Neural crest cell (in vitro differentiated cells): Measurements from ENCODE around the gene RGPD3. TPM values are rescaled to one million over a fixed set of nuclear protein-coding genes. Genes with fewer than 3 reads are reported as not detected.
"Not testable (repeated sequence)": the region's sequence is repeated elsewhere in the genome, so short reads cannot be mapped to it uniquely, and the experiment has no call there.

Experiments
- DNase-seq: peaks from one replicate; pipeline ENCODE4 v3.0.0; 2021; ENCODE audit warnings: low read depth, mixed read lengths, low spot score
- H3K27ac Mint-ChIP-seq: one replicate; pipeline ENCODE4 v1.8.0; 2021; ENCODE audit warnings: mild to moderate bottlenecking, mixed read lengths; ENCODE audit not compliant: unreplicated experiment
- H3K27me3 Mint-ChIP-seq: 2 replicates; pipeline ENCODE4 v1.8.0; 2021; ENCODE audit warnings: low read depth, mild to moderate bottlenecking, mixed read lengths
- H3K36me3 Mint-ChIP-seq: 2 replicates; pipeline ENCODE4 v1.8.0; 2021; ENCODE audit warnings: low read depth, mild to moderate bottlenecking, mixed read lengths
- H3K4me1 Mint-ChIP-seq: 2 replicates; pipeline ENCODE4 v1.8.0; 2021; ENCODE audit warnings: mixed read lengths
- H3K4me3 Mint-ChIP-seq: one replicate; pipeline ENCODE4 v1.8.0; 2021; ENCODE audit warnings: mild to moderate bottlenecking, mixed read lengths
- H3K9me3 Mint-ChIP-seq: 2 replicates; pipeline ENCODE4 v1.8.0; 2021; ENCODE audit warnings: mixed read lengths
- total RNA-seq: library from RNA; stranded (reverse); gene quantifications from 2 replicates; pipeline ENCODE4 v1.2.1, GENCODE V29; 2021

Gene RGPD3
- total RNA-seq, 1 donor from 2014 or later, result 0.14 TPM

DNA sequence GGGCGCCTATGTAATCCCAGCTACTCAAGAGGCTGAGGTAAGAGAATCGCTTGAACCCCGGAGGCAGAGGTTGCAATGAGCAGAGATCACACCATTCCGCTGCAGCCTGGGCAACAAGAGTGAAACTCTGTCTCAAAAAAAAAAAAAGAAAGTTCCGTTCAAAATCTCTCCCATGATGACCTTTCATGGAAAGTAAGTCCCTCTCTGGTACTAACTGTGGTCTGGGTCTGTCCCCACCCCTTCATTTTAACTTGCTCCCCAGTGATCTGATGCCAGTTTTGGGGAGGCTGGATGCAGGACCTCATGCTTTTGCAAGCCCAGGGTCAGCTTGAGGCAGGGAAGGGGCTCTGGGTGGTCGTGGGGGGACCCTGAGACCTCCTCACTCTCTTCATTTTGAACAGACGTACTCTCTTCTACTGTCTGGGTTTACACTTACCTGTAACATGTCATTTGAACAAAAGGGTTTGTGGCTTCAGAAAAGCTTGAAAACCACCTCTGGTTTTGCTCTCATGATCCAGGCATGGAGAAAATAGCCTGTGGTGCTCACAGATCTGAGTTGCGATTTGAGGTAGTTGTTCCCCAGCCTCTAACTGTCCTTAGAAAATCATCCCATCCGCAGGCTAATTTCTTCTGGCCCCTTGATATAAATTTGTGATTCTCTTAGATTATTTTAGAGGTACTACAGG lies 37.9 kb upstream of the RGPD3 start:
- not testable (repeated sequence) for H3K27ac Mint-ChIP-seq, H3K9me3 Mint-ChIP-seq, H3K4me3 Mint-ChIP-seq, H3K36me3 Mint-ChIP-seq, H3K27me3 Mint-ChIP-seq, DNase-seq, H3K4me1 Mint-ChIP-seq

DNA sequence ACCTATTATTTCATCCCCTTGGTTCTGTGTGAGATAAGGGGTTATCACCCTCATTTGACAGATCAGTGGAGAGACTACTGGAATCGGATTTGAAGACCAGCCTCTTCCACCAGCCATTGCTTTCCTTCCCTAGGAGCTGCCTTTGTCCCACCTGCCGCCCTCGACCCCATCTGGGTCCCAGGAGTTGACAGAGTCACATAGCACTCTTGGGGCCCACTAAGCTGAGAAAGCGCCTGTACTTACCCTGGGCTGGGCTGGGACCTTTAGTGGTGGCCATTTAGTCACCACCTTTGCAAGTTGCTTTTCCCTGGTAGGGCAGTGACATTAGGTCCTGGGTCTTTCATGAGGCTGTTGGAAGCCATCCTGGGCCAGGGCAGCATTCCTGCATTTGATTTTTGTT lies 36.6 kb upstream of the RGPD3 start:
- H3K4me1 Mint-ChIP-seq, H3K4me3 Mint-ChIP-seq, H3K36me3 Mint-ChIP-seq, H3K27ac Mint-ChIP-seq, DNase-seq, H3K9me3 Mint-ChIP-seq, H3K27me3 Mint-ChIP-seq: not testable (repeated sequence)

DNA sequence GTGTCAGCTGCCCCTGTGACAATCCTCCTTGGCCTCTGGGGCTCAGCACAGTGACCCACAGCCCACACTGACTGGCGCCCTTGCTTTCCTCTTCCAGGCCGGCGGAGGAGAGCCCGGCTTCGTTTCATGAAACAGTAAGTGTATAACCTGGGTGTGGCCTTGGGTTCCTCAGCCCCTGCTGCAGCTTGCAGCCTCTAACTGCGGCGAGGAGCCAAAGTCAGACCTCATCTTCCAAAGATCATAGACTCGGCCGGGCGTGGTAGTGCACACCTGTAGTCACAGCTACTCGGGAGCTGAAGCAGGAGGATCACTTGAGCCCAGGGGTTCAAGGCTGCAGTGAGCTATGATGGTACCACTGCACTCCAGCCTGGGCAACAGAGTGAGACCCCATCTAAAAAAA lies 36.0 kb upstream of the RGPD3 start:
- H3K27me3 Mint-ChIP-seq, H3K9me3 Mint-ChIP-seq, H3K4me1 Mint-ChIP-seq, H3K36me3 Mint-ChIP-seq, H3K4me3 Mint-ChIP-seq, H3K27ac Mint-ChIP-seq, DNase-seq: not testable (repeated sequence)

DNA sequence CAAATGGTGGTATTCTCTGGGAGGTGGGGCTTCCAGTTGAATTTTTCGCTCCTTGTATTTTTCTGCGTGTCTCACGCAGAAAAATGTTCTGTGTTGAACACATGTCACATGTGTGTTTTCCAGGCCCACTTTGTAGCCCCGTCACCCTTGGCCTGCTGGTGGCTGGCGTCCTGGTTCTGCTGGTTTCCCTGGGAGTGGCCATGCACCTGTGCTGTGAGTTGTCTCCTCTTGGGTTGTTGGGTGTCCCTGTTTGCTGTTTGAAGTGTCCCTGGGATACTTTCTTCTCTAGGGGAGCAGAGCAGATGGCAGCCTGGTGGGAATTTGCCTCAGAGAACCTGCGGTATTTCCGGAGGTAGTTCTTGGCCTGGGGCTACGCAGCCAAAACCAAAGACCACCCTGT lies 34.1 kb upstream of the RGPD3 start:
- not testable (repeated sequence) for H3K9me3 Mint-ChIP-seq, H3K4me3 Mint-ChIP-seq, H3K4me1 Mint-ChIP-seq, H3K27me3 Mint-ChIP-seq, H3K27ac Mint-ChIP-seq, H3K36me3 Mint-ChIP-seq, DNase-seq

DNA sequence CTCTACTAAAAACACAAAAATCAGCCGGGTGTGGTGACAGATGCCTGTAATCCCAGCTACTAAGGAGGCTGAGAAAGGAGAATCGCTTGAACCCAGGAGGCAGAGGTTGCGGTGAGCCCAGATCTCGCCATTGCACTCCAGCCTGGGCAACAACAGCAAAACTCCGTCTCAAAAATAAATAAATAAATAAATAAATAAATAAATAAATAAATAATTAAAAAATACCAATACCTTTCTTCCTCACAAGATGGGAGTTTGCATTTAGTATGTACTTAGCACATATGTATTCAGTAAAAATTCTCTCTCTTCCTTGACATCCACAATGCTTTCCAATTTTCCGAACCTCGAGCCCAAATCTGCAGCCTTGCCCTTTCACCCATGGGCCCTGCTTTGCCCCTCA lies 32.1 kb upstream of the RGPD3 start:
- not testable (repeated sequence) for H3K27me3 Mint-ChIP-seq, H3K4me1 Mint-ChIP-seq, H3K36me3 Mint-ChIP-seq, H3K9me3 Mint-ChIP-seq, H3K4me3 Mint-ChIP-seq, H3K27ac Mint-ChIP-seq, DNase-seq

GRCh38 chr2:106498549-106498948 lies 30.3 kb upstream of the RGPD3 start:
- H3K36me3 Mint-ChIP-seq, H3K4me3 Mint-ChIP-seq, DNase-seq, H3K4me1 Mint-ChIP-seq, H3K27ac Mint-ChIP-seq, H3K9me3 Mint-ChIP-seq, H3K27me3 Mint-ChIP-seq: not testable (repeated sequence)

DNA sequence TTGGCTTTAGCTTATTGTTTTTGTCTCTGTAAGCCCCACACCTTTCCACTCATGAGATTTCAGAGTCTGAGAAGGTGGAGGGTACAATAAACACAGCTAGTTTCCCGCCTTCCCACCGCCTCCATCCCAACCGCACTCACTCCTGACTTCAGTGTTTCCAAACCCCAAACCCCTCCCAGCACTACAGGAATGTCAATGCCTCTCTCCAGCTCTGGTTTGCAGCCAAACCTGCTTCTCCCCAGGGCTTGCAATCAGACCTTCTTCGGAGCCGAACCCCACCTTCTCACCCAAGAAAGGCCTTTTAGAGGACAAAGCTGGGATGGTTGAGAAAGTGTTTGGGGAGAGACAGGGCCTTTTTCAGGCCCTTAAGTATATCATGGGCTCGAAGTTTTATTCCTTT lies 24.7 kb upstream of the RGPD3 start:
- H3K4me3 Mint-ChIP-seq, H3K36me3 Mint-ChIP-seq, DNase-seq, H3K27me3 Mint-ChIP-seq, H3K27ac Mint-ChIP-seq, H3K4me1 Mint-ChIP-seq, H3K9me3 Mint-ChIP-seq: not testable (repeated sequence)

DNA sequence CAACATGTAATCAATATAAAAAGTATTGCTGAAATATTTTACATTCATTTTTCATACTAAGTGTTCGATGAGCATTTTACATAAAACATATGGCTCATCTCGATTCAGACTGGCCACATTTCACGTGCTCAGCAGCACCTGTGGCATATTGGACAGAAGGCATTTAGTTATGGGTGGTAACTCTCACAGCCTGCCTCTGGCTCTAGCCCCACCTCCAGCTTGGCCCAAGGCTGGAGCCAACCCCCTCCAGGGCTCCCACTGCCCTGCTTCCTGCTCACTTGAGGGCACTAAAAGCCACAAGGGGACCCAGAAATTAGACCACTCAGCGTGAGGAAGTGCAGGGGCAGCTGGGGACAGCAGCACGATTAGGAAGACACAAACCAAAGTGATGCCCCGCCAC lies 24.2 kb upstream of the RGPD3 start:
- H3K27ac Mint-ChIP-seq, H3K9me3 Mint-ChIP-seq, H3K4me3 Mint-ChIP-seq, H3K4me1 Mint-ChIP-seq, H3K36me3 Mint-ChIP-seq, DNase-seq: not testable (repeated sequence)
- H3K27me3 Mint-ChIP-seq, result peaks cover 12% of the 10 kb centered on the region

DNA sequence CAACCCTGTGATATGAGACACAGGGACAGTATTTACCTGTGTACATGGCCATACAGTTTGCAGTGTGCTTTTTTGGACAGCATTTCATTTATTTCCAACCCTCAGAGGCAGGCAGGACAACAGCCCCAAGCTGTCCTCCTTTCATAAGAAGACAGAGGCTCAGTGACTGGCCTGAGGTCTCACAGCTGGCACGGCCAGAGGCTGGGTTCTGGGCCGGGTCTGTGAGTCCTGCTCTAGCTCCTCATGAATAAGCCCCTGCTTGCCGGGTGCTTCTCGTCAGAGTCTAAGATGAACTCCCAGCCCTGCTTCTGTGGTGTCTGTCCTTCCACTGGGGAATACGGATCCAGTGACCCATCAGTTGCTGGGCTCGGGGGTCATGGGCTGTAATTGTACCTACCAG lies 21.5 kb upstream of the RGPD3 start:
- not testable (repeated sequence) for H3K36me3 Mint-ChIP-seq, H3K4me3 Mint-ChIP-seq, DNase-seq, H3K27ac Mint-ChIP-seq, H3K4me1 Mint-ChIP-seq, H3K9me3 Mint-ChIP-seq
- H3K27me3 Mint-ChIP-seq, result peaks cover 26% of the 10 kb centered on the region

DNA sequence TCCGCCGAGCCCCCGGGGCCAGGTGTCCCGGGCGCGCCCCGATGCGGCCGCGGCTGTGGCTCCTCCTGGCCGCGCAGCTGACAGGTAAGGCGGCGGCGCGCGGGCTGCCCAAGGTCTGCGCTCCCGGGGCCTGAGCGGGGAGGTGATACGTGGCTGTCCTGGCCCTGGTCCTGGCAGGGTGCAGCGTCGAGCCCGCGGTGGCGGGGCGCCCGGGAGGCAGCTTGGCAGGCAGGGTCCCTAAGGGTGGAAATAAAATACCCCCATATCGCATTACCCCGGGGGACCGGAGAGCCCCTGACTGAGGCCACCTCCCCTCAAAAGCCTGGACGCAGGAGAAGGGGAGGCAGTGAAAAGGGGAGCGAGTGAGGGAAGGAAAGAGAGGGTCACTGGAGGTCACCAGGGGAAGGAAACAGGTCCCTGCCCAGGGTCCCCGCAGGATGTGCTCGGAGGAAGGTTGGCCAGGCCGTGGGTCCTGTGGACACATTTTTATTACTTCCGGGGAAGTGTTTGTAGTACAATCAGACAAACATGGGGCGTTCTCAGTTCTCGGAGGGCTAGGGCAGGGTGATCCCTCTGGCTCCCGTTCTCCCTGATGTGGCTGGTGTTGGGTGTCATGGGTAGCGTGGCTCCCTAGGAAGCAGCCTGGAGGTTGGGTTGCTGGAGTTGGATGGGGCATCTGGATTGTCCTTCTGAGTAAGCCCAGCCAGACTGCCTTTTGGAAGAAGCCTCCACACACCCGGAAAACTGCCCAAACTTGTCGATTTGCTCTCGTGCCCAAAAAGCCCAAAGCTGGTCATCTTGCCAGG lies 19.4 kb upstream of the RGPD3 start:
- H3K4me3 Mint-ChIP-seq, DNase-seq, H3K9me3 Mint-ChIP-seq, H3K4me1 Mint-ChIP-seq, H3K36me3 Mint-ChIP-seq, H3K27ac Mint-ChIP-seq: not testable (repeated sequence)
- H3K27me3 Mint-ChIP-seq, result peaks cover 29% of the 10 kb centered on the region

GRCh38 chr2:106486551-106487385 lies 18.6 kb upstream of the RGPD3 start, which contains the start of gene CD8B2:
CD8B2 (plus strand) TSS chr2:106487364; CDS start chr2:106487427, 63 bp downstream.
- not testable (repeated sequence) for DNase-seq, H3K36me3 Mint-ChIP-seq, H3K4me1 Mint-ChIP-seq, H3K4me3 Mint-ChIP-seq, H3K9me3 Mint-ChIP-seq, H3K27ac Mint-ChIP-seq
- peaks cover 29% of the 10 kb centered on the region for H3K27me3 Mint-ChIP-seq

DNA sequence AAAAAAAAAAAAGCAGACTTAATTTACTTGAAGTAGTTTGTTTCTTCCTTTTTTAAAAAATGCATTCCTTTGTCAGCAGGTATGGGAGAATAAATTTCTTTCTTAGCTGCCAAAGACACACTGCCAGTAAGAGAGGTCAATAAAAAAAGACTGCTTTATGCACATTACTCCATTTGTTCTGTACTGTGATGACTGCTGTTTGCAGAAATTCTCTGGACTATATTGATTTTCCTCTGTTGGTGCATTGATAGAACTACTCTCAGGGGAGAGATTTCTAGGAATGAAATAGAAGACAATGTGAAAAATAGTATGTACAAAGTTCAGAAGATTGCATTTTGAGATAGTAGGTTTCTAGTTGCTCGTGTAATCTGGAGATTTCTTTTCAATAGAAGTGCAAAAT lies 11.3 kb upstream of the RGPD3 start:
- not testable (repeated sequence) for H3K4me1 Mint-ChIP-seq, H3K27ac Mint-ChIP-seq, H3K4me3 Mint-ChIP-seq, H3K36me3 Mint-ChIP-seq, DNase-seq, H3K27me3 Mint-ChIP-seq, H3K9me3 Mint-ChIP-seq

GRCh38 chr2:106477647-106478046 lies 9.4 kb upstream of the RGPD3 start:
- H3K27me3 Mint-ChIP-seq, DNase-seq, H3K27ac Mint-ChIP-seq, H3K9me3 Mint-ChIP-seq, H3K36me3 Mint-ChIP-seq, H3K4me3 Mint-ChIP-seq, H3K4me1 Mint-ChIP-seq: not testable (repeated sequence)
